Stimulated activated effector memory CD8-positive, alpha-beta T cell treated with anti-CD3 and anti-CD28 coated beads, Interleukin-12 subunit alpha, Interleukin-12 subunit beta, amount 100 ng/mL, for 72 hours (primary cell): ENCODE measurements around the gene PSPN.

Source experiments
- ATAC-seq: fragments of 150-1000 bp; cut with Tn5 transposase; 2 replicates; pipeline ENCODE4 v1.10.0; 2021
- DNase-seq, 2 donors: peaks; one replicate each; pipeline ENCODE4 v3.0.0; 2021 to 2022; ENCODE audit warnings: low spot score in 2 of 2
- H3K27ac Mint-ChIP-seq: one replicate; pipeline ENCODE4 v1.8.0; 2022; ENCODE audit warnings: mild to moderate bottlenecking, mixed read lengths
- H3K36me3 Mint-ChIP-seq: one replicate; pipeline ENCODE4 v1.8.0; 2022; ENCODE audit warnings: mild to moderate bottlenecking, mixed read lengths
- H3K4me1 Mint-ChIP-seq: one replicate; pipeline ENCODE4 v1.8.0; 2022; ENCODE audit warnings: mixed read lengths
- H3K4me3 Mint-ChIP-seq: one replicate; pipeline ENCODE4 v1.8.0; 2022; ENCODE audit warnings: mild to moderate bottlenecking, mixed read lengths
- H3K9me3 Mint-ChIP-seq: one replicate; pipeline ENCODE4 v1.8.0; 2022; ENCODE audit warnings: mixed read lengths

The PSPN gene

GRCh38 chr19:6326815-6327214 is 48.9 kb downstream of the PSPN start:
- Mint-ChIP-seq H3K9me3 (no peaks in the 10 kb centered on the region), H3K27ac (no peak overlapping the region), H3K4me1 (peaks cover 8% of the 10 kb centered on the region), H3K4me3 (no peak overlapping the region), H3K36me3 (no peaks in the 10 kb centered on the region)
- ATAC-seq (no peak), DNase-seq (no peak)

GRCh38 chr19:6325614-6326013 is 50.1 kb downstream of the PSPN start:
- Mint-ChIP-seq H3K27ac (no peak overlapping the region), H3K4me3 (no peak overlapping the region), H3K9me3 (no peaks in the 10 kb centered on the region), H3K4me1 (peaks cover 8% of the 10 kb centered on the region), H3K36me3 (no peaks in the 10 kb centered on the region)
- ATAC-seq (no peak), DNase-seq (no peak)
